Left renal pelvis (tissue), 4 donors: ENCODE results near the gene PAM. TPM values are rescaled to one million over a fixed set of nuclear protein-coding genes. Genes with fewer than 3 reads are reported as not detected.
"Not testable (repeated sequence)": the region's sequence is repeated elsewhere in the genome, so short reads cannot be mapped to it uniquely, and the experiment has no call there.

ENCODE experiments used
- DNase-seq, 4 donors: peaks; one replicate each; pipeline ENCODE4 v3.0.0-alpha.2; 2013; ENCODE audit warnings: low read depth in 4 of 4, low spot score in 3 of 4
- polyA plus RNA-seq, 4 donors: library from polyadenylated mRNA; unstranded; fragments of 120-200 nt; gene quantifications; one replicate each; pipeline ENCODE4 v1.2.1, GENCODE V29; 2013; ENCODE audit not compliant: insufficient read length in 4 of 4

PAM gene
- polyA plus RNA-seq, 4 donors: 182 to 323 (median 259) TPM

GRCh38 chr5:103031607-103032006 is 276.5 kb downstream of the PAM start:
- no peak for DNase-seq

GRCh38 chr5:103033696-103034095 is 278.6 kb downstream of the PAM start:
- no peak for DNase-seq

GRCh38 chr5:103034662-103035392 is 279.7 kb downstream of the PAM start:
- no peak for DNase-seq

GRCh38 chr5:103035701-103036100 is 280.6 kb downstream of the PAM start:
- no peak for DNase-seq

- no peak for DNase-seq
Observed at GRCh38 chr5:103036601-103037000, 281.5 kb downstream of the PAM start.

- DNase-seq: no peak
Observed at GRCh38 chr5:103037673-103038455, 282.8 kb downstream of the PAM start.

GRCh38 chr5:103041071-103041676 is 286.1 kb downstream of the PAM start:
- DNase-seq: peak in 2 of 4 donors; percentile 12 to 17

- DNase-seq: not testable (repeated sequence)
Observed at GRCh38 chr5:103046706-103047105, 291.6 kb downstream of the PAM start.

GRCh38 chr5:103057208-103058130 is 302.4 kb downstream of the PAM start:
- no peak for DNase-seq

GRCh38 chr5:103059525-103059924 is 304.4 kb downstream of the PAM start:
- DNase-seq: no peak

GRCh38 chr5:103060424-103060954 is 305.4 kb downstream of the PAM start:
- DNase-seq: peak in 1 of 4 donors; percentile 21

GRCh38 chr5:103066326-103066725 is 311.2 kb downstream of the PAM start:
- no peak for DNase-seq

GRCh38 chr5:103073500-103073899 is 318.4 kb downstream of the PAM start:
- DNase-seq: not testable (repeated sequence)

- DNase-seq: no peak
Observed at GRCh38 chr5:103075442-103075841, 320.3 kb downstream of the PAM start.
